Measurements from ENCODE around the gene NDUFA11.

GRCh38 chr19:5865772-5866171 lies 37.8 kb downstream of the NDUFA11 start:
- TF ChIP-seq CTCF (IDR thresholded peaks at IDR 0.05) (no peak), EZH2 (IDR thresholded peaks at IDR 0.05; ENCODE audit: borderline replicate concordance, insufficient read depth, low read depth, low read length, poor library complexity, severe bottlenecking) (no peak)

Data from B cell (primary cell).